Neural cell (in vitro differentiated cells): ENCODE measurements around the gene TACR2. TPM values are rescaled to one million over a fixed set of nuclear protein-coding genes. Genes with fewer than 3 reads are reported as not detected.

ENCODE experiments used
- H2AFZ ChIP-seq: fragments of 200-600, 300-800 bp; sonication (generic), shearing (Covaris generic); 2 replicates; pipeline ENCODE4 v1.6.0; 2014; ENCODE audit warnings: low read depth, mild to moderate bottlenecking, antibody characterized with exemption, low read length, moderate library complexity
- H3F3A ChIP-seq: fragments of 200-600 bp; shearing (Covaris generic); 2 replicates; pipeline ENCODE4 v1.6.1; 2016; ENCODE audit warnings: mild to moderate bottlenecking, moderate library complexity, mixed read lengths, antibody characterized with exemption, low read length; ENCODE audit not compliant: insufficient read depth, poor library complexity, severe bottlenecking
- H3K27ac ChIP-seq: fragments of 200-600, 300-800 bp; sonication (generic), shearing (Covaris generic); 2 replicates; pipeline ENCODE4 v1.5.1; 2014; ENCODE audit warnings: mild to moderate bottlenecking, low read length, moderate library complexity
- H3K27me3 ChIP-seq: fragments of 300-800, 200-600 bp; sonication (generic), shearing (Covaris generic); 2 replicates; pipeline ENCODE4 v1.6.0; 2014; ENCODE audit warnings: mild to moderate bottlenecking, low read depth, low read length, moderate library complexity; ENCODE audit not compliant: insufficient read depth
- H3K36me3 ChIP-seq: fragments of 300-800, 200-600 bp; sonication (generic), shearing (Covaris generic); 2 replicates; pipeline ENCODE4 v1.5.1; 2014; ENCODE audit warnings: mild to moderate bottlenecking, antibody characterized with exemption, low read length, moderate library complexity; ENCODE audit not compliant: insufficient read depth
- H3K4me2 ChIP-seq: fragments of 300-800, 200-600 bp; sonication (generic), shearing (Covaris generic); 2 replicates; pipeline ENCODE4 v1.6.0; 2014; ENCODE audit warnings: mild to moderate bottlenecking, low read length
- H3K4me3 ChIP-seq: fragments of 300-800, 200-600 bp; sonication (generic), shearing (Covaris generic); 2 replicates; pipeline ENCODE4 v1.5.1; 2014; ENCODE audit warnings: mild to moderate bottlenecking, low read length, moderate library complexity
- H3K79me2 ChIP-seq: fragments of 200-600 bp; shearing (Covaris generic); replicated peaks from 2 replicates; pipeline ENCODE4 v1.6.0; 2014; ENCODE audit warnings: mild to moderate bottlenecking, low read length, moderate library complexity; ENCODE audit not compliant: insufficient read depth
- H3K9ac ChIP-seq: fragments of 300-800, 200-600 bp; sonication (generic), shearing (Covaris generic); 2 replicates; pipeline ENCODE4 v1.6.1; 2016; ENCODE audit warnings: mild to moderate bottlenecking, low read length, mixed read lengths
- H3K9me2 ChIP-seq: fragments of 200-600 bp; shearing (Covaris generic); 2 replicates; pipeline ENCODE4 v1.6.1; 2016; ENCODE audit warnings: mild to moderate bottlenecking, low read length, mixed read lengths; ENCODE audit not compliant: insufficient read depth
- H3K9me3 ChIP-seq: fragments of 200-600, 300-800 bp; sonication (generic), shearing (Covaris generic); 2 replicates; pipeline ENCODE4 v1.6.1; 2016; ENCODE audit warnings: mild to moderate bottlenecking, mixed run types, low read length, moderate library complexity, mixed read lengths
- H4K20me1 ChIP-seq: fragments of 200-600 bp; shearing (Covaris generic); 2 replicates; pipeline ENCODE4 v1.6.1; 2016; ENCODE audit warnings: mild to moderate bottlenecking, mixed run types; ENCODE audit not compliant: insufficient read depth
- EP300 ChIP-seq: fragments of 450-650 bp; conservative IDR thresholded peaks from 2 replicates; pipeline ENCODE4 v1.6.1; 2014; ENCODE audit warnings: antibody characterized with exemption, mild to moderate bottlenecking, moderate library complexity; ENCODE audit not compliant: poor library complexity, severe bottlenecking
- EZH2 ChIP-seq: fragments of 200-600, 300-800 bp; shearing (Covaris generic), sonication (generic); IDR thresholded peaks from 2 replicates; pipeline ENCODE4 v1.6.1; 2014; ENCODE audit warnings: antibody characterized with exemption, low read length, borderline replicate concordance, mild to moderate bottlenecking; ENCODE audit not compliant: insufficient read depth, poor library complexity, severe bottlenecking
- MXI1 ChIP-seq: fragments of 450-650 bp; conservative IDR thresholded peaks from 2 replicates; pipeline ENCODE4 v1.6.1; 2014; ENCODE audit warnings: antibody characterized with exemption, mild to moderate bottlenecking; ENCODE audit not compliant: poor library complexity, severe bottlenecking
- POLR2AphosphoS5 ChIP-seq: IDR thresholded peaks from 2 replicates; pipeline ENCODE4 v1.6.1; 2012
- RAD21 ChIP-seq: fragments of 450-650 bp; conservative IDR thresholded peaks from 2 replicates; pipeline ENCODE4 v1.6.1; 2014; ENCODE audit warnings: antibody characterized with exemption, mild to moderate bottlenecking, moderate library complexity
- SMC3 ChIP-seq: fragments of 450-650 bp; conservative IDR thresholded peaks from 2 replicates; pipeline ENCODE4 v1.6.1; 2014; ENCODE audit warnings: antibody characterized with exemption, mild to moderate bottlenecking, moderate library complexity; ENCODE audit not compliant: poor library complexity
- TAF1 ChIP-seq: IDR thresholded peaks from 2 replicates; pipeline ENCODE4 v1.6.1; 2012; ENCODE audit warnings: low read depth
- polyA plus RNA-seq: library from polyadenylated mRNA; depleted of rRNA; stranded (reverse); fragments of >200 nt; gene quantifications from 2 replicates; pipeline ENCODE4 v1.2.3, GENCODE V29; 2014
- TF ChIP-seq, protein P1 (sequence below): fragments of 450-650 bp; IDR thresholded peaks from 2 replicates; pipeline ENCODE4 v1.5.1; 2014; ENCODE audit warnings: antibody characterized with exemption, mild to moderate bottlenecking, moderate library complexity; ENCODE audit not compliant: poor library complexity, severe bottlenecking
- TF ChIP-seq, protein P2 (sequence below): IDR thresholded peaks from 2 replicates; pipeline ENCODE4 v1.6.1; 2012; ENCODE audit warnings: borderline replicate concordance

Gene TACR2
- polyA plus RNA-seq, 1 donor from 2014 or later = not detected

DNA sequence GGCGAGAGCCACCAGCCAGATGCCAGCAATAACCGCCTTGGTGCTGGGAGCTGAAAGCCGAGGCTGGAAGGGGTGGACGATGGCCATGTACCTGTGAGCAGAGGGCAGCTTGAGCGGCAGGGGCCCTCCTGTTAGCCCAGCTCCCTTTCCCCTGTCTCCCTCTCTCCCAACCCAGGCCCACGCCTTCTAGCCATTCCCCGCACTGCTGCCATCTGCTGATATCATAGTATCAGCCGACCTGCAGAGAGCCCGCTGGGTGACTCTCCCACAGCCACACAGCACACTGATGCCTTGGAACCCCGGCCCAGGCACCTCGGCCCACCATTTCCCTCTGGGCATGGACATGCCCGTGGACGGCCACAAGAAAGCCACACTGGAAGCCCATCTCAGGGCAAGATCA, 1.7 kb downstream of the TACR2 start:
- Histone ChIP-seq H3K4me2 (no peak overlapping the region), H3K9me2 (no peaks in the 10 kb centered on the region), H3K27me3 (no peaks in the 10 kb centered on the region), H3F3A (no peaks in the 10 kb centered on the region), H3K9me3 (no peaks in the 10 kb centered on the region), H3K79me2 (no peaks in the 10 kb centered on the region), H3K9ac (no peak overlapping the region), H3K4me3 (no peak overlapping the region), H3K36me3 (no peaks in the 10 kb centered on the region), H3K27ac (no peak overlapping the region), H2AFZ (no peak overlapping the region), H4K20me1 (no peaks in the 10 kb centered on the region)
- TF ChIP-seq POLR2AphosphoS5 (no peak), TAF1 (no peak), EZH2 (no peak), EP300 (no peak), MXI1 (no peak), RAD21 (no peak), SMC3 (no peak)
- TF ChIP-seq, protein P1, sequence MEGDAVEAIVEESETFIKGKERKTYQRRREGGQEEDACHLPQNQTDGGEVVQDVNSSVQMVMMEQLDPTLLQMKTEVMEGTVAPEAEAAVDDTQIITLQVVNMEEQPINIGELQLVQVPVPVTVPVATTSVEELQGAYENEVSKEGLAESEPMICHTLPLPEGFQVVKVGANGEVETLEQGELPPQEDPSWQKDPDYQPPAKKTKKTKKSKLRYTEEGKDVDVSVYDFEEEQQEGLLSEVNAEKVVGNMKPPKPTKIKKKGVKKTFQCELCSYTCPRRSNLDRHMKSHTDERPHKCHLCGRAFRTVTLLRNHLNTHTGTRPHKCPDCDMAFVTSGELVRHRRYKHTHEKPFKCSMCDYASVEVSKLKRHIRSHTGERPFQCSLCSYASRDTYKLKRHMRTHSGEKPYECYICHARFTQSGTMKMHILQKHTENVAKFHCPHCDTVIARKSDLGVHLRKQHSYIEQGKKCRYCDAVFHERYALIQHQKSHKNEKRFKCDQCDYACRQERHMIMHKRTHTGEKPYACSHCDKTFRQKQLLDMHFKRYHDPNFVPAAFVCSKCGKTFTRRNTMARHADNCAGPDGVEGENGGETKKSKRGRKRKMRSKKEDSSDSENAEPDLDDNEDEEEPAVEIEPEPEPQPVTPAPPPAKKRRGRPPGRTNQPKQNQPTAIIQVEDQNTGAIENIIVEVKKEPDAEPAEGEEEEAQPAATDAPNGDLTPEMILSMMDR = no peak
- TF ChIP-seq, protein P2, sequence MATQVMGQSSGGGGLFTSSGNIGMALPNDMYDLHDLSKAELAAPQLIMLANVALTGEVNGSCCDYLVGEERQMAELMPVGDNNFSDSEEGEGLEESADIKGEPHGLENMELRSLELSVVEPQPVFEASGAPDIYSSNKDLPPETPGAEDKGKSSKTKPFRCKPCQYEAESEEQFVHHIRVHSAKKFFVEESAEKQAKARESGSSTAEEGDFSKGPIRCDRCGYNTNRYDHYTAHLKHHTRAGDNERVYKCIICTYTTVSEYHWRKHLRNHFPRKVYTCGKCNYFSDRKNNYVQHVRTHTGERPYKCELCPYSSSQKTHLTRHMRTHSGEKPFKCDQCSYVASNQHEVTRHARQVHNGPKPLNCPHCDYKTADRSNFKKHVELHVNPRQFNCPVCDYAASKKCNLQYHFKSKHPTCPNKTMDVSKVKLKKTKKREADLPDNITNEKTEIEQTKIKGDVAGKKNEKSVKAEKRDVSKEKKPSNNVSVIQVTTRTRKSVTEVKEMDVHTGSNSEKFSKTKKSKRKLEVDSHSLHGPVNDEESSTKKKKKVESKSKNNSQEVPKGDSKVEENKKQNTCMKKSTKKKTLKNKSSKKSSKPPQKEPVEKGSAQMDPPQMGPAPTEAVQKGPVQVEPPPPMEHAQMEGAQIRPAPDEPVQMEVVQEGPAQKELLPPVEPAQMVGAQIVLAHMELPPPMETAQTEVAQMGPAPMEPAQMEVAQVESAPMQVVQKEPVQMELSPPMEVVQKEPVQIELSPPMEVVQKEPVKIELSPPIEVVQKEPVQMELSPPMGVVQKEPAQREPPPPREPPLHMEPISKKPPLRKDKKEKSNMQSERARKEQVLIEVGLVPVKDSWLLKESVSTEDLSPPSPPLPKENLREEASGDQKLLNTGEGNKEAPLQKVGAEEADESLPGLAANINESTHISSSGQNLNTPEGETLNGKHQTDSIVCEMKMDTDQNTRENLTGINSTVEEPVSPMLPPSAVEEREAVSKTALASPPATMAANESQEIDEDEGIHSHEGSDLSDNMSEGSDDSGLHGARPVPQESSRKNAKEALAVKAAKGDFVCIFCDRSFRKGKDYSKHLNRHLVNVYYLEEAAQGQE = no peak

DNA sequence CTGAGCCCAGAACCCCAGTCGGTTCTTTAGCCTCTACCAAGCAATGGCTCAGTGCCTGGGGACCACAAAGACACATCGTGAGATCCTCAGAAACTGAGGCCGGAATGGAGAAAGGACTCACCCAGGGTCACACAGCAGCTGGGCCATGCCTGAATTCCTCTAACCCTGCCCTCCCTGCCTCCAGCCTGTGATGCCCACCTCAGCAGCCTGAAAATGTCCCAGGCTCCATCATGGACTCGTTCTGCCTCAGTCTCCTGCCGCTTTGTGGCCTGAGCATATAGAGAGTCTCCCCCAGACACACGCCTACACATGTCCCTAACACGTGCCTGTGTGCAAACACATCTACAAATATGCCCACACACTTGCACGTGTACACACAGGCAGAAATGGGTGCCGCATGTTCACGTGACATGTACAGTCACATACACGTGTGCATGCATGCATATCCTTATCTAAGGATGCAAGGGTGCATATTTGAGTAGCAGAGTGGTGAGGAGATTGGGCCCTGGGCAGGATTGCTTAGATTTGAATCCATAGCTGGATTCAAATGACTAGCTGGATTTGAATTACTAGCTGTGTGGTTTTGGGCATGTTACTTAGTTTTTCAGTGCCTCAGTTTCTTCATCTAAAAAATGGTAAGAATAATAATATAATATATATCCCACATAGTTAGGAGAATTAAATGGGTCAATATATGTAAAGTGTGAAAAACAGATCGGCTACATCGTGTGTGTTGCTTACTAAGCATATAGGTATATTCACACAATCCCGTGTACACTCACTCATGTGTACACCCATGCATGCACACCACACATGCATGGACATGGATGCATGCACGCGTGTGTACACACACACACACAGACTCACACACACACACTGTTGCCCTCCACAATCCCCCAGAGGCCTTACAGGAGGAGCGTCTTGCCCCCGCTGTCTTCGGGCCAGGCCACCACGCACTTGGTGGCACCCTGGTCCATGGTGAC, 2.4 kb downstream of the TACR2 start:
- no peak overlapping the region for H2AFZ ChIP-seq
- H3K27ac ChIP-seq = no peak overlapping the region
- H3F3A ChIP-seq = no peaks in the 10 kb centered on the region
- H4K20me1 ChIP-seq = no peaks in the 10 kb centered on the region
- H3K79me2 ChIP-seq = no peaks in the 10 kb centered on the region
- H3K9me3 ChIP-seq = no peaks in the 10 kb centered on the region
- TF ChIP-seq MXI1 (no peak), EZH2 (no peak), SMC3 (no peak), TAF1 (no peak), EP300 (no peak), RAD21 (no peak)
- TF ChIP-seq, protein P1 = no peak
- TF ChIP-seq, protein P2 = no peak
- H3K4me3 ChIP-seq = no peak overlapping the region
- no peaks in the 10 kb centered on the region for H3K9me2 ChIP-seq
- no peaks in the 10 kb centered on the region for H3K36me3 ChIP-seq
- H3K9ac ChIP-seq = no peak overlapping the region
- no peak overlapping the region for H3K4me2 ChIP-seq
- no peaks in the 10 kb centered on the region for H3K27me3 ChIP-seq
